Cardiac ventricle fibroblast (primary cell): ENCODE data around the gene TMEM39A. TPM values are rescaled to one million over a fixed set of nuclear protein-coding genes. Genes with fewer than 3 reads are reported as not detected.

Source experiments
- total RNA-seq: library from RNA; depleted of rRNA; stranded (reverse); fragments of >200 nt; gene quantifications from 2 replicates; pipeline ENCODE4 v1.2.3, GENCODE V29; 2015

The TMEM39A gene
- total RNA-seq, result 40.8 and 41.6 TPM in 2 replicates

GRCh38 chr3:119463171-119464169, at the start of gene TMEM39A:
Gene TMEM39A, minus strand, starts transcription at chr3:119463615. Its CDS starts 1,541 bp downstream, at chr3:119462074.

GRCh38 chr3:119498186-119499011, 35.0 kb upstream of the TMEM39A start, which contains the start of gene TIMMDC1:
Gene TIMMDC1, plus strand, starts transcription at chr3:119498547. Its CDS starts 187 bp downstream, at chr3:119498734.

Other genes starting within 250 kb of the TMEM39A start
- gene B4GALT4, start 222.7 kb downstream of the TMEM39A start, total RNA-seq, result 14.4 and 20.8 TPM in 2 replicates
- gene ARHGAP31, start 169.2 kb downstream of the TMEM39A start, total RNA-seq, result 7.0 and 7.8 TPM in 2 replicates
- 13.1 and 13.6 TPM in 2 replicates for gene POGLUT1, start 5.3 kb upstream of the TMEM39A start, total RNA-seq
- gene TIMMDC1, start 34.9 kb upstream of the TMEM39A start, total RNA-seq, result 34.5 and 34.7 TPM in 2 replicates
- not detected in 2 replicates for gene CD80, start 96.0 kb upstream of the TMEM39A start, total RNA-seq
- gene ADPRH, start 115.9 kb upstream of the TMEM39A start, total RNA-seq, result 0.49 and 2.0 TPM in 2 replicates
- not detected in 2 replicates for gene PLA1A, start 134.3 kb upstream of the TMEM39A start, total RNA-seq
- 3.8 TPM in 1 of 2 replicates, not detected in the other for gene POPDC2, start 197.0 kb upstream of the TMEM39A start, total RNA-seq
- gene COX17, start 213.8 kb upstream of the TMEM39A start, total RNA-seq, result 9.1 and 11.7 TPM in 2 replicates
- 0.05 TPM in 1 of 2 replicates, not detected in the other for gene CFAP91, start 239.4 kb upstream of the TMEM39A start, total RNA-seq